Fibroblast of skin of abdomen (primary cell): ENCODE measurements around the gene MCTP1.

ENCODE experiments used
- DNase-seq: peaks from one replicate; pipeline ENCODE4 v3.0.0-alpha.2; 2013

MCTP1 gene

DNA sequence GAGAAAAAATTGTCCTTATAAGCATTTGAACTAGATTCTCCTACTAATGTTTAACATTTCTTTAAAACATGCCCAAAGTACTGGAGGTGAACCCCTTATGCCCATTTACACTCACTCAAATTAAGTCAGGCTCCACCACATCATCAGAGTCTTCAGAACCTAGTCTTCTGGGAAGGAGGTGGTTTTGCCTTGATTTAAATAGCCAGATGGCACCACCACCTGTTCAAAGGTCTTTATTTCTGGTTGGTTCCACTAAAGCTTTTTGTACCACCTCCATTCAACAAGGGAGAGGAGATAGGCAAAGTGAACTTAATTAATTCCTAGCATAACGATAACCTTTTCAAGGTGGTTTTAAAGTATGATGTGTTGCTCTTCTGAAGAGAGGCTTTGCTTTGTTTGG is 476.9 kb downstream of the MCTP1 start:
- no peak for DNase-seq

DNA sequence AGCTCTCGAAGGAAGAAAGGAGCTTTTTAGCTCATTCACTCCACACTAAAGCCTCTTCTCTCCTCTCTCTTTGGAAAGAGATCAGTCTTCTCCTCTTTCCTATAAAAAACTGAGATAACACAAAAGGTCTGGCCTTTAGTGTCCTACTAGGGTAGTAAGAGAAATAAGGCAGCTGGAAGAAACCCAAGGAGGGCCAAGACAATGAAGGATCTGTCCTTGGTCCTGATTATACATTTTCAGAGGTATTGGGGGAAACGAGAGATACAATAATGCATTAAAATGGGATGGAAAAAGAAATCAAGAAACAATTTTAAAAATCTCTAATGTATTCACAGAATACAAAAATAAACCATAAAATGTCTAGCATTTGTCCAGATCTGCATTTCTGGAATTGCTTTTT is 482.4 kb downstream of the MCTP1 start:
- DNase-seq, result peak; percentile 7

DNA sequence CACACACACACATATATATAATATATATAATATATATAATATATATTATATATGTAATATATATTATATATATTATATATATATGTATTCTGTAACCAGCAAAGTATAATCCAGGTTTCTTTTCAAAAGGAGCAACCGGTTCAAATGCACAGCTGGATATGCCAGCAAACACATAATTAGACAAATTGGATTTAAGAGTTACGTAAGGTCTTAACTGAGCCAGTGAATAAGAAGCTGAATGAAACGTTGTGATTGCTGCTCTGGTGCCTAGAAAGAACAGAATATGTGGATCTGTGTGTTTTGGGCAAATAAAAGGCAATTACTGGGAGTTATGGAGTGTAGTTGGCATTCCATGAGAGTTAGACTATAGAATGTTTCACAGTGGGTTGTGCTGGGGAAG is 488.3 kb downstream of the MCTP1 start:
- no peak for DNase-seq

DNA sequence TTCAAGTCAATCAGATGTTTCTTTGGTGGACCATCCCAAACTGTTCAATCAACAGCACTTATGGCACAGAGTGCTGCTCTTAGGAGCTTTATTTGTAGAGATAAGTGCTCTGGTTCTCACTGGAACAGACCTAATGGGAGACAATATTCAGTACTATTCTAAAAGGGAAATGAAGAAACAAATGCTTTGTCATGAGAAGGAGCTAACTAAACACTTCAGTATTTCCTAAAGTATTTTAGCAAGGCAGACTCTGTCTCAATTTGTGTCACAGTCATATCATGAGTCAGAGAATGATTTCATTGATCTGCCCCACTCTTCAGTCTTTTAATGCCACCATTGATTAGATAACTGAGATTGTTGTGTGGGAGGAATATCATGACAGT is 491.1 kb downstream of the MCTP1 start:
- peak; percentile 43 for DNase-seq

DNA sequence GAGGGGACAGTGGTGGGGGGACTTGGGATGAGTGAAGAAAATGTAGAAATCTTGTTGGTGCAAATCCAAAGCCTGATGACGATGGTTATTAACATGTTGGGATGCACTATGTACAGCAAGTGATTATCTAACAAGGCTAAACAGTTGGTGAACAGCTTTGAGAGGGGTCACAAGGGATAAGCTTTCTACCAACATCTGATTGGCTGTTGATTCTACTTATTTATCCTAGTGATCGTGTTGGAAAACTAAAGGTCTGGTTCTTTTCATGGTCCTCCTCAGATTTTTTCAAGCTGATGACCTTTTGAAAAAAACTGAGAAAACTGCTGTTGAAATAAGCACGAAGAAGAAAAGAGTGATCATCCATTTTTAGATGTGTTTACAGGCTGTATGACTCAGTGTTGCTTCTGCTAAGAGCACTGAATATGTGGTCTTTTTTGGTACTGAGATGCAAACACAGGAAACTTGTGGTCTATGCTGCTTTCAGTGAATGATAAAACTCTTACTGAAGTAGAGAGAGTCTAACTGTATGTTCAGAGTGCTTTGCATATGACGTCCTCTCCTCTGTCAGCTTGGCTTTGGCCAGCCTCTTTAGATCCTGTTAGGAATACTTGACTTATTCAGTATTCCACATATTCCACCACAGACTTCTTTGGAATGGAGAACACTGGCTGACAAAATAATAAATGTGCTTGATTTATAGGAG is 491.6 kb downstream of the MCTP1 start:
- peak; percentile 83 for DNase-seq

DNA sequence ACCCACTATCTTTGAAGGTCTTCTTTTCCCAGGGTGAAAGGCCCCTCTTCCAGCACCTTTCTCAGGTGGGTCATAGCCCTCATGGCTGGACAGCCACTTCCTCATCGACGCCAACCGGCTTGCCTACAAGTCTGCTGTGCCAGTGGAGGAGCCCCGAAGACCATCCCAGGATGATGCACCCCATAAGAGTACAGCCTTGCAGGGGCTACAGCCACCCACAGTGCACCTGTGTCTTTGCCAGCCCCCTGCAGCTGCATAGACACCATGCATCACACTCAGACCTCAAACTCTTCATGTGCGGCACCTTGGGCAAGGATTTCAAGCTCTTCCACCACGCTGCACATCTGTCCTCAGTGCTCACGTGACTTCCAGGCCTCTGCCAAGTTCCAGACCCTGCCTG is 493.1 kb downstream of the MCTP1 start:
- no peak for DNase-seq

DNA sequence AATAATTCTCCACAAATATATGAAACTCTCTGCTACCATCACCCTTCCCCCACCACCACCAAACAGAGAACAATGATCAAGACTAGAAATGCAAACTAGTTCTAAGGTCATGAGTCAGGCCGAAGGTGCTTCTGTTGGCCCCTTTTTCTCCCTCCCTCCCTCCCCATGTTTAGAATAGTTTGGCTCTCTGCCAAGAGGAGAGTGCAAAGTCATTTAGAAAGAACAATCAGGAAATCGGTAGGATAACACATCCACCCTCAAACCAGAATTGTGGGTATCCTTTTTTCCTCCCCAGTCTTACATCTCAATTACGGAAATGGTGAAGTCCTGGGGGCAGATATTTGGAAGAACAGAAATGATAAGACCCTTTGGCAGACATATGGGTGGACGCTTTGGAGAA is 496.4 kb downstream of the MCTP1 start:
- no peak for DNase-seq

DNA sequence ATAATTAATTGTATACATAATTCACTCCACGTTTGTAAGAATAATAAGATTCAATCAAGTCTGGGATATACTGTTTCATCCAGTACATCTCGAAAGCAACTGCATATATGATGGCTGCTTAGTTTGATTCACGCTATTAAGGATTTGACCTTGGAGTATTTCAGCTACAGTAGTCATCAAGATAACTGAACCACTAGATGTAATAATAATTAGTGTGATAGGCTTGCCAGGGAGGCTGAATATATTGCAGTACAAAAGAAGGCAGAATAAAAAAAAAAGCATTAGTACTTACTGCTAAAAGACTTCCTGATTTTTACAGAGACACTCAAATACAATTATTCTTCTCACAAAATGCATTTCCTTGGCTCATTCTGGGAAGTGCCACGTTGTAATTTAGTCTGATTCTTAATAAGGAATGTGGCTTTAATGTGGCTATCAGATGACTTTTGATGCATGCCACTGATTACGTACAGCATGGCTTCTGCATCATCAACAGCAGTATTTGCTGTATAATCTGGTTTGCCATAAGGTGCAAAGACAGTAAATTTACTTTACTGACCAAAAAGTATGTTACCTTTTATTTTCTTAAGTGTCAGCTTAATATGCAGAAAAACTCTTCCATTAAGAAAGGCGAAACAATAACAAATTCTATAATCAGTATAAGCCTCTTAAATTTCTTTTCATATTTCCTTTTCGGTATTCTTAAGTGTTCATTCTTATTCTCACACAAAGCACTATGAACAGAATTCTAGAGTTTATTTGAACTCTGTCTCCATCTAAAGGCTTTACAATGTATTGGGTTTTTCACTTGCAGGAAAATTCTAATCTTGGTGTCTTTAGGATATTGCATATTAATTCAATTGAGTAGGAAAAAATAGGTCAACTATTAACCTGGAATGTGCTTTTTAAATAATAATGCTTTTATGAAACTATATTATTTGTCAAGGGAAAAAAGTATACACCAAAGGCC is 500.1 kb downstream of the MCTP1 start:
- DNase-seq, result no peak

DNA sequence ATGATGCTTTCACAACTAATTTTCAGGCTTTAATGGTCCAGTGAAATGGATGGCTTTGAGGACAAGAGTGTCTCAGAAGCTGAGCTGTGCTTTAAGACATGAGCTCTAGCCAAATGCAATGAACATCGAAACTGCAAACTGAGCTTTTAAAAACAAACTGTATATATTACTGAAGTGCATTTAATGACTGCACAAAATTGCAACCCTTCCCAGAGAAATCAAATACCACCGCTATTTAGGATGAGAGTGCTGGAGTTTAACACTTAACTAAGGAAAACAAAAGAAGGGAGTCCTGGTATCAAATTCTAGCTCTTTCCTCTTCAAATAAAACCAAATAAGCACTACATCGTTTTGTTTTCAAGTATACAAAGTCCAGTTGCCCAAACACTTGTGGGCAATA is 502.5 kb downstream of the MCTP1 start:
- no peak for DNase-seq

DNA sequence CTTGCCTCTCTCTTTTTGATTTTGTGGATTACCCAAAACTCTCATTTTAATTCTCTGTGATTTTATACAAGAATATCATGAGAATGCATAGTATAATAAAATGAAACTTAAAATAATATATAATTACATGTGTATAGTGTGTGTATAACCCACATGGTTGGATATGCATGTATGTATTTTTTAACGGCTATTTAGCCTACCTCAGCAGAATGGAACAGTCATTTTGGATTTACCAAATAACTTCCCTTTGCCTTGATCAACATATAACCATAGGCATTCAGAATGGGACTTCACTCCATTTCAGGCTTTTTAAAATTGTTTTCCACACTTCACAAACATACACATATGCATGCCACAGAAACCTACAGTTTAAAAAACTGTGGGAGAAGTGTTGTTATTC is 505.2 kb downstream of the MCTP1 start:
- DNase-seq, result no peak

DNA sequence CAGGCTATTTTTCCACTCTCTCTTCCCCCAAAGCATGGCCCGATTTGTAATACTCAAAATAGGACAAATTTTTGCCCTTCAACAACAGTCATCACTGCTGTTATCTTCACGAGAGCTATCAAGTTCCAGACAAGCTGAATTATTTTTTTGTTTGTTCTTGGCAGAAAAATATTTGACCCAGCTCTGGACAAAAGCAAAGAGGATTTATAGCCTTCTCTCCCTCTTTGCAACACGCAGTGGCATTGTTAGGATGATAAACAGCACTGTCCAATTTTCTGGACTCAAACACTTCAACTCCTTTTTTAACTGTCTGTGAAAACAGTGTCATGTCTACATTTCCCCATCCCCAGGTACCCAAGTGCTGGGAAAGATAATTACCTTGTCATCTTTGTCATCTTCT is 506.2 kb downstream of the MCTP1 start:
- no peak for DNase-seq

DNA sequence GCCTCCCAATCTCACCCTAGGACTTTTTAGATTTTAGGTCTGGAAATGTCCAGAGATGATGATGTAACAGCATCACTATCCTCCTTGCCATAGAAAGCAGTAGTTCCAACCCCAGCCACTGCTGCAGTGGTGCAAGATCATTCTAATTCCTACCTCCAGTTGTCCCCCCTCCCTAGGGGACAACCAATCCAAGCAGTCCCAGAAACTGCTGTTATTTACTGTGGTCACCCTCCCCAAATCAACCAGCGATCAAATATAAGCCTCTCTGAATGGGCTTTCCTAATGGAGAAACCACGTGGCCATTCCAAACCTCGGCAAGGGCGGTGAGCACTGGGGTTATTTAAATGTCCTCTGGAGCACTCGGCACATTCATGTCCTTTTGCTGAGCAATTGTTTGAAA is 506.6 kb downstream of the MCTP1 start:
- no peak for DNase-seq

DNA sequence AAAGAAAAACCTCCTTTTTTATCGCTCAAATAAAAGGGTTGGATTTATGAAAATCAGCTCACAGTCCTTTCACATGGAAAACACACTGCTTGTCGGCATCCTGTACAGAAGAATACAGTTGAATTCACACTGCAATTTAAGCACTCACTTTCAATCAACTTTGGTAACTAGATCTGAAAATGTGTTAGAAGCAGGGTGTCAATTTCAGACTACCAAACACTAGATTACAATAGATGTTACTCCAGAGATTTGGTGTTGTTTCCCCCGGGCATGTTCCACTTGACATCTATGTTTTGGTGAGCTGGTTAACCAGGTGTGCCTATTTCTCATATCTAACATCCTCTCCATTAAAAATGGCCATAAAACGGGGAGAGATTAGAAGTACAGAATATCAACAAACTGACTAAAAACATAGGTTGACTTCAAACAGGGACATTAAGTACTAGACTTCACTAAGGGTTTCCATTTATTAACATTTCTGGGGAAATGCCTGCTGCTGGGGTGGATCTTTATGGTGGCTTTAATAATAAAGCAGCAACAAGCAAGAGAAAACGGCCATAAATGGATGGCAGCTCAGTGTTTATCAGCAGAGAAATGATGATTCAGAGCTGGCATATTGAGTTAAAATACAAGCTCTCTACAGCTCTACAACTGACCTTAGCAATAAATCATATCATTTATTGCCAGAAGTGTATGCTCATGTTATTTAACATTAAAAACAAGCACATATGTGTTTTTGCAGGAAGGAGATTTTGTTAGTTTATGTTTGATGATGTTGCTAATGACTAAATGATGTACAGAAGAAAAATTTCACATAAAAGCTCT is 507.6 kb downstream of the MCTP1 start:
- DNase-seq, result no peak

DNA sequence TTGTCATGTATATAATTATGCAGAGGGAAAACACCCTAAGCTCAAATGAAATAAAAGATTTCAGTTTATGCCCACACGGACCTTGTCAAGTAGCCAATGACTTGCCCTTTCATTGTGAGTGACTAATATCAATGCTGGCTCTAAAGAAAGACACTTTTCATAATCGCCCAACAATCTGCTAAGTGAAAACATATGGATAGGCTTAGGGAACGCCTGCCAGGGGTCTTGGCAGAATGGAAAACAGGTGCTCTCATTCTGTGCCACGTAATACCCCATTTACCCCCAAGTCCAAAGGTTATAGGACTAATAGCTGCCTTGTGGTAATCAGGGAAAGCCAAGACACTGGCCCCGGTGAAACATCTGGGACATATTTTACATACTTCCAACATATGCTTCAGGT is 508.7 kb downstream of the MCTP1 start:
- peak; percentile 38 for DNase-seq

DNA sequence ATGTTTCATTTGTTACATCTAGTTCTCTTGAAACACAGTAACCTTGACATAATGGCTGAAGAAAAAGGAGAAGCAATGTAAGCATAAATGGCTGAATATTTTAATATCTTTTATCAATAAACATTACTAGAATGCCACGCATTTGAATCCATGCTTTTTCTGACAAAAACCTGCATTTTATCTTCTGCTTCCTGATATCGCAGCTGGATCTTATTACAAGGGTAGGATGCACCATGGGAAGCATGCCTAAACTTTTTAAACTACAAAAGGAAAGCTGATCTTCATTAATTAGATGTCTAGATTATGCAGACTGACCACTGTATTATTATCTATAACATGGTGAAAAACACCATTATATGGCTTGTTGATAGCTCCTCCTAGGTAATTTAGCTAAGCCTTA is 509.8 kb downstream of the MCTP1 start:
- DNase-seq, result no peak

DNA sequence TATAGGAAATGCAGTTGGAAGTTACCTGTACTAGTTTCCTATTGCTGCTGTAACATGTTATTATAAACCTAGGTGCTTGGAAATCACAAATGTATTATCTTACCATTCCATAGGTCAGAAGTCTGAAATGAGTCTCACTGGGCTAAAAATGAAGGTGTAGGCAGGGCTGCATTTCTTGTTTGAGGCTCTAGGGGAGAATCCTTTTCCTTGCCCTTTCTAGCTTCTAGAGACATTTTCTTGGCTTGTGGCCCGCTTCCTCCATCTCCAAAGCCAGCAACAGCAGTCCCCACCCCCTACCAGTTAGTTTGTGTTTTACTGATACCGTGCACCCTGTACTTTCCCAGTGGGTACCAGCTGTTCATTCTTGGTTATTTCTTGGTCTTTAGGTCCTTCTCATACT is 513.2 kb downstream of the MCTP1 start:
- no peak for DNase-seq

DNA sequence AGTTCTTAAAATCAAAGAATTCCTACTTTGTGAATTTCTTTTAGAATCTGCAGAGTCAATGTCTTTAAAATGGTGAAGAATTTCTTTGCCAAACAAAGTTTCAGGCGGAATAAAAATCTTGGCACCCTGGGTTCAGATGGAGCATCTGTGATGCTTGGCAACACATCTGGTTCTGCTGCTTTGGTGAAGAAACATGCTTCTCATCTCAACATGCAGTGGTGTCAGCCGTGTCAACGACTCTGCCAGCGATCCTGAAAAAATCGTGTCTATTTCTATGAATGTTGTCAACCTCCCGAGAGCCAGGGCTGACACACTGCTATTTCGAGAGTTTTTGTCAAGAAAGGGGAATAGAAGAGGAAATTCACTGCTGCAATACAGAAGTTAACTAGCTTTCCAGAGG is 514.9 kb downstream of the MCTP1 start:
- DNase-seq, result no peak

DNA sequence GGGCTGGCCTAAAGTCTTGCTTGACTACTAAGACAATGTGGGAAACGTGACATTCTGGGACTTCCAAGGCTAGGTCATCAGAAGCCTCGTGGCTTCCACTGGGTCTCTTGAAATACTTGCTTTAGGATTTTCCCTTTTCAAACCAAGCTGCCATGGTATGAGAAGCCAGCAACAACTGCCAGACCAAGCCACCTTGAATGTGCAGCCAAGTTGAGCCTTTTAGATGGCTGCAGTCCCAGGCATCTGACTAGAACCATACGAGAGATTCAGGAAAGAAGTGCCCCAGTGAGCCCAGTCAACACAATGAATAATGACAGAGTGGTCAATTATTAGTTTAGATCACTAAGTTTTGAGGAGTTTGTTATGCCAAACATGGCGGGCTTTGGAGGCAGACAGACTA is 523.1 kb downstream of the MCTP1 start:
- no peak for DNase-seq

DNA sequence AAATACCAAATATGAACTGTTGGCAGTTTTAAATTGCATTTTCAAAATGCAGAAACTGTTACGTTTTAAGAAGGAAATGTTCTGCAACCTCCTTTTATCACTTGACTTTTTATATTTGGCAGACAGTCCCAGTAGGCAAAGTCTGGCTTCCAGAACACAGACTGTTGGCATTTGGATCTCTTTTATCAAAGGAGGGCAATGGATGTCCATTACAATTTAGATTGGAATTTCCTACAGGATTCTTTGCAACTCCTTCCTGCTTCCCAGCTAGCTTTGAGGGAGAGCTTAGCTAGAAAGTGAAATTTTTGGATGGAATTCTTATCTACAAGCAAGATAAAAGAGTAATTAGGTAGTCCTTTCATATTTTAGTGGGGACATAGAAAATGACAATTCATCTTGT is 523.8 kb downstream of the MCTP1 start:
- DNase-seq, result no peak

DNA sequence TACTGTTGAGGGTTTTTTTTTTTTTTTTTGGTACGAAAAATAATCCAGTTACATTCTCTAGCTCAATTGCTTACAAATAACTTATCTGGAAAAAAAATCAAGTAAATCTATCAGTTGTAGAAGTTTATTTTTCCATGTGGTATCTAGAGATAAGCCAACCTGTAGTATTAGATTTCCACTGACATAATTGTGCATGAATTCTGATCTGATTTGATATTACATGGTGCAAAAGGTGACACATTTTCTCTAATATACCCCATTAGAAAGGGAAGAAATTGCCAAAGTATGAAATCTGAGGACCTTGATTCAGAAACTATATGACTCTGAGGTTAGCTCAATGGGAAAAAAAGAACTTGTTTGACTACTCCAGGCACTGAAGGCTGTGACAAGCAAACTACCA is 524.9 kb downstream of the MCTP1 start:
- DNase-seq, result no peak

DNA sequence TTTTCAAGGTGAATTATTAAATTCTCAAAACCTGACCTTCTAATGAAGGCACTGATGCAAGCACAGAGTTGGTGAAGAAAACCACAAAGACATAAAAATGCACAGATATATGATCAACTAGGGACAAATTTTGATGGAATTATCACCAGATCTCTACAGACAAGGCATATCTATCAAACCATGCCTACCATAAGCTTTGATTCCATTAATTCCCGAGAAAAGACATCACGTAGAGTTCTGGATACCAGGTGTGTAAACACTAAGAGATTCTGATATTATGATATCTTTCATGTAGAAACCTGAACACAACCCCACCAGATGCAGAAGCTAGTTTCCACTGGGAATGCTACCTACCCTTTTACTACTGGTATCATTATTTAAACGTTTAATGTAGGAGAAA is 525.9 kb downstream of the MCTP1 start:
- DNase-seq, result no peak

DNA sequence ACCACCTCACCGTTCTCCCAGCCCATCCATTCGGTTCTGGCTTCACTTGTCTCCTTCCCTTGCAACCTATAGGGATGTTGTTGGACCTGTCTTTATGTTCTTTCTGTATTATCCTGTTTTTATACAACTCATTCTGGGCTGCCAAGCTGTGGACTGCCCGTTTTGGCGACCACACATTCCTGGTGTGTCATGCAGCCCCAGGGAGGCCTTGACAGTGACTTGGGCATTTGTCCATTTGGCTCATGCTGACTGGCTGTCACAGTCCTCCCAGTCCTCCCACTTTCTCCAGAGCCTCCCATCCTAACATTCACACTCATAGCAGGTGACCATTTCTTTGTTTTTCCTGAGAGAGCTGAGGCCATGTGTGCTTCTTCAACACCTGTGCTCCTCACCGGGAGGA is 530.1 kb downstream of the MCTP1 start:
- no peak for DNase-seq

DNA sequence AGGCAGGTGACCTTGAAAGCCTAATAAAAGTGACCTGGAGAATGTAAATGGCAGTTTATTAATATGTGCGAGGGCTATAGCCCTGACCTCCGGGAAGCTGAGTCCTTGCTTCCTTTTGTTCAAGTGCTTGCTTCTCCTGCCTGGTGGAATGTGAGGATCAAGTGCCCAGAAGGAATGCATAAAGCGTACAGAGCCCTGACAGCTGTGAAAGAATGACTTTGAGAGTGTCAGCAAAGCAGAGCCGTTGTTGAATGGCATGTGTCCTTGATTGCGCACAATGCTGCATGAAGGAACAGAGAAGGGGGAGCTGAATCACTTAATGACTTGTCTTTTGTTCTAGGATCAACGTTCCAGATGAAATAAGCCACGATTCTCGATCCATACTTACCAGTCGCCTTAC is 533.4 kb downstream of the MCTP1 start:
- DNase-seq, result no peak
